NCI-H1436 treated with DMSO at 0.1 percent for 48 hours (cell line): ENCODE data around the gene TRPV2.

Source experiments
- DNase-seq: peaks from one replicate; lab custom pipeline; 2025; lab: John Stamatoyannopoulos, UW

TRPV2 gene

DNA sequence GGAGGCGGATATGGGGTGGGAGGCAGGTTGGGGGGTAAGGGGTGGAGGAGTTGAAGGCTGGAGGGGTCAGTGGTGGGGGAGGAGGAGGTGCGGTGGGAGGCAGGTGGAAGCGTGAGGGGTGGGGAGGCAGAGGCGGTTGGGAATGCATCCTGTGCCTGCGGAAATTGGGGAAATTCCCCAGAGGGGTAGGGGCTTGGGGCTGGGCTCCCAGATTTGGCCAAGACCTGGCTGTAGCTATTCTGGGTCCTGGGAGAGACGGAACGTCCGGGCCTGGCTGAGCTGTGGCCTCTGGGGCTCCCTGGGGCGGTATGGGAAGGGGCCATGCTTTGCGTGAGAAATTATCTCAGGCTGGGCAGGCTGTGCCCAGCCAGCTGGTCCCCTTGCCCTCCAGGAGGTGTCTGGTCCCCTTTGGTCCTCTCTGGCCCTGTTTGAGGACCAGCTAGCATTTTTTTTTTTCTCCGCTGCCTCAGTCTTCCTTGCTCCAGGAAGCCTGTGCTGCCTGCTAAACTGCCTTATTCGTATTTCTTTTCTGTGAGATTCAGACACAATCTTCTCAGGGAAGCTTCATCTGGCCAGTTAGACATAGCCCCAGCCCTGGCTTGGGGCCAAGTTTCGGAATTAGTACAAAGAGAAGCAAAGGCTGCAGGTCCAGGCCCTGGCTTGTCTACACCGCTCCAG lies 7.3 kb upstream of the TRPV2 start:
- DNase-seq, result peak; percentile 3

DNA sequence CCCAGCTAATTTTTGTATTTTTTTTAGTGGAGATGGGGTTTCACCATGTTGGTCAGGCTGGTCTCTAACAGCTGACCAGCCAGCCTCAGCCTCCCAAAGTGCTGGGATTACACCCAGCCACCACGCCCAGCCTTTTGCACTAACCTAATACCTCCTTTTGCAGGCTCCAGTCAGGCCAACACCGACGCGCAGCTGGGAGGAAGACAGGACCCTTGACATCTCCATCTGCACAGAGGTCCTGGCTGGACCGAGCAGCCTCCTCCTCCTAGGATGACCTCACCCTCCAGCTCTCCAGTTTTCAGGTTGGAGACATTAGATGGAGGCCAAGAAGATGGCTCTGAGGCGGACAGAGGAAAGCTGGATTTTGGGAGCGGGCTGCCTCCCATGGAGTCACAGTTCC lies 2.0 kb downstream of the TRPV2 start:
- no peak for DNase-seq

DNA sequence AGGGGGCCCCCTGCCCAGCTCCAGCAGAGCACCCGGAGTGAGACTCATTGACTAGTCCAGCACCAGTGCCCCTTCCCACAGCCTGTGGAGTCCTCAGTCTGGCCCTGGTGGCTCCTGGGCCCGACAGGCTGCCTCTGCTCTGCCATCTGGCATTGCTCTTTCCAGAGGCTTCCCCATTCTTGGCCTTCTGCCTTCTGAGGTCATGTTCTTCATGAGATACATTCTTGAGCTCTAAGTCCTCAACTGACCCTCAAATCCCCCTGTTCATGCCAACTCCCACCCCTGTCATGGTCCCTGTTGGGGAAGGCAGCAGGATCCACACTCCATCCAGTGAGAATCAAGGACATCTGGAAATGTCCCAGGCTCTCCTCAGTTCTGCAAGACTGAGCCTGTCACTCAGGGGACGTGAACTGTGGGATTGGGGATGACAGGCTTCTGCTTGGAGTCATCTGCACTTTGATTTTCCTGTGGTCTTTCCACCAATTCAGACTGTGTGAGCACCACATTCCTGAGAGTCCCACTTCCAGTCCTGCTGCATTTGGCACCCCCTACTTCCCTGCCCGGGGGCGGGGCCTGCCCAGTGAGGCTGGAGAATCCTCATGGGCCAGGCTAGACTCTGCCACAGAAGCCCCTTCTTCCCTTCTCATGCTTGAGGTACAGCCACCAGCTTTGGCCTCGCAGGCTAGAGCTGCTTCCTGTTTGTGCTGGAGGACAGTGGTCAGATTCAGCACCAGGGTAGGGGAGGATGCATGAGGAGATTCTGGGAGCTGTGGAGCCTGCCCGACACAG lies 2.7 kb downstream of the TRPV2 start:
- no peak for DNase-seq

DNA sequence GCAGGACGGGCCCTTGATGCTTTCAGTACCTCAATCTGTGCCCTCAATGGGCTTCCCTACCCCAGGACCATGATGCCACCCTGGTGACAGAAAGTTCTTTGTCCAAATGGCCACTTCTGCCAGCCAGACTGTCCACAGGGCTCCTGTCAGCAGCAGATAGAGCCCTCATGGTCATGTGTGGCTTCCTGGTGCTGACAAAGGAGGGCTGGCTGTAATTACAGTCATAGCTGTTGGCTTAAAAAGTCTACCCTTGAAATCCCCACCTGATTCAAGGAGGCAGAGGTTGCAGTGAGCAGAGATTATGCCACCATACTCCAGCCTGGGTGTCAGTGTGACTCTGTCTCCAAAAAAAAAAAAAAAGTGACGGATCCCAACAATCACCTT lies 3.3 kb downstream of the TRPV2 start:
- no peak for DNase-seq

DNA sequence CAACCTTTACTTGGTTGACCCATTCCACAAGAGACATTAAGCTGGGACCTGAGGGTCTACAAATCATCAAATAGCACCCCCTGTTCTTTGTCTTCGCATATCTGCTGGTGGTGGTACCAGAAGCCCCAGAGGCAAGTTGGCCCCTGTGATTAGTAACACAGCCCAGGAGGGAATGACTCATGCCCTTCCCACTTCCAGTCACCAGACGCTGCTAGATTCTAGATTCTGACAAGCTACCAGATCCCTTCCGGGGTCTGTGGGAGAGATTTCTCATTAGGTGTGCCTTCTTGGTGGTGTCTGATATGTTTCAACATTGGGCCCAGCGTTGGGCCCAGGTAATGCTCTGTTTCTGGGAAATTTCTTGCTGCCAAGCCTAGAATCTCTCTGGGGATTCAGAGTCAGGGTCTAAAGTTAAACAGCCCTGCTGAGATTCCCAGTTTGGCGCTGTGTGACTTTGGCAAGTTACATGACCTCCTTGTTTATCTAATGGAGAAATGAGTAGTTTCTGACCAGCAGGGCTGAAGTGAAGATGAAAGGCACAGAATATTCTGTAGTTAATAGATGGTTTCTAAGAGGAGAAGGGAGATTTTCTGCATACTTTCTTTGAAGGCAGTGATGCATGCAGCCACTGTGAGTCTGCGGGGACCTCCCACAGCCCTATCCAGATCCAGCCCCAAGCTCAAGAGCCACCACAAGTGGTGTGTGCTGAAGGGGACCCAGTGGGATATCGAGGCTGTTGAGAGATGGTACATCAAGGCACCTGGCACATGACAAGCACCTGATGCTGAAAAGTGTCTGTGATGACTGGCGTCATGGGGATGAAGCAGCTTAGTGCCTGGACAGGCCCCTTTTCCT lies 3.9 kb downstream of the TRPV2 start:
- no peak for DNase-seq

DNA sequence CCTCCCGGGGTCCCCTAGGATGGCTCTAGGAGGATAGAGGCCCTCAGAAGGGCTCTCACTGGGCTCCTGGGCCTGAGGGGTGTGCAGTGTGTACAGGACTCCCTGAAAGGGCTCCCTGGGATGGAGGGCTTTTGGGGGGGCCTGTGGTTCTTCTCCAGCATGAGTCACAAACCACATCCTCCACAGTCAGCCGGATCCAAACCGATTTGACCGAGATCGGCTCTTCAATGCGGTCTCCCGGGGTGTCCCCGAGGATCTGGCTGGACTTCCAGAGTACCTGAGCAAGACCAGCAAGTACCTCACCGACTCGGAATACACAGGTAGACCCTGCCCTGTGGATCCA lies 4.5 kb downstream of the TRPV2 start:
- no peak for DNase-seq

DNA sequence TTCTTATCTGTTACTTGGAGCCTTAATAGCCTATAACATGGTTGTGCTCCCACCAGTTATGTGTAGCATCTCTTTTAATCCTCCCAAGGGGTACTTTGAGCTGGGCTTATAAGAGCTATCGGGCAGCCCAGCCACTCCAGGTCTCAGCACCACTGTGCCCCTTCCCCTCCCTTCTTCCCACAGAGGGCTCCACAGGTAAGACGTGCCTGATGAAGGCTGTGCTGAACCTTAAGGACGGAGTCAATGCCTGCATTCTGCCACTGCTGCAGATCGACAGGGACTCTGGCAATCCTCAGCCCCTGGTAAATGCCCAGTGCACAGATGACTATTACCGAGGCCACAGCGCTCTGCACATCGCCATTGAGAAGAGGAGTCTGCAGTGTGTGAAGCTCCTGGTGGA lies 7.0 kb downstream of the TRPV2 start:
- no peak for DNase-seq

DNA sequence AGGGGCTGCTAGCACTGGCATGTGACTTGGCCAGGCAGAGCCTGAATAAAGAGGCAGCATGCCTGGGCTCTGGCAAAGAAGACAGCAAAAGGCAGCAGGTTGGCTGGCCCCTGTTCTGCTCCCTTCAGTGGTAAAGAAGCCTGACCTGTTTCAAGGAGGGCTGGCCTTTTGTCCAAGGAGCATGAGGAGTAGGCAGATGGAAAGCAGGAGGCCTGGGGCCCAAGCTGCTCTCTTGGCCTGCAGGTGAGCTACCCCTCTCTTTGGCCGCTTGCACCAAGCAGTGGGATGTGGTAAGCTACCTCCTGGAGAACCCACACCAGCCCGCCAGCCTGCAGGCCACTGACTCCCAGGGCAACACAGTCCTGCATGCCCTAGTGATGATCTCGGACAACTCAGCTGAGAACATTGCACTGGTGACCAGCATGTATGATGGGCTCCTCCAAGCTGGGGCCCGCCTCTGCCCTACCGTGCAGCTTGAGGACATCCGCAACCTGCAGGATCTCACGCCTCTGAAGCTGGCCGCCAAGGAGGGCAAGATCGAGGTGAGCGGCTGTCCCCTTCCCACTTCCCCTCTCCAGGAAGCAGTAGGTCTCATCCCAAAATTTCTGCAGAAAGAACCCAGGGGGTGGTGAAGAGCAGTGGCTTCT lies 8.0 kb downstream of the TRPV2 start:
- DNase-seq, result no peak

DNA sequence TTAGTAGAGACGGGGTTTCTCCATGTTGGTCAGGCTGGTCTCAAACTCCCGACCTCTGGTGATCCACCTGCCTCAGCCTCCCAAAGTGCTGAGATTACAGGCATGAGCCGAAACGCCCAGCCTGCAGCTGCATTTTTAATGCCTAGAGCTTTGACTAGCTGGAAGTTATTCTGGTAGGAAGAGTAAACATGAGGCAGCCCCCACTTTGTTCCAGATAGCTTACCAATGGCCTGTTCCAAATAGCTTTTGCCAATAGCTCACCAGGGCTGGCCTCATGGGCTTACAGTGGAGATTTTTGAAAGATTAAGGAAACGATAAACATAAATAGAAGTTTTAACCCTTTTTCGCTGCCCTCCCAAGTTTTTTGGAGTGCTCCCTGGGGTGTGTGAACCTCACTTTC lies 9.8 kb downstream of the TRPV2 start:
- DNase-seq, result no peak

DNA sequence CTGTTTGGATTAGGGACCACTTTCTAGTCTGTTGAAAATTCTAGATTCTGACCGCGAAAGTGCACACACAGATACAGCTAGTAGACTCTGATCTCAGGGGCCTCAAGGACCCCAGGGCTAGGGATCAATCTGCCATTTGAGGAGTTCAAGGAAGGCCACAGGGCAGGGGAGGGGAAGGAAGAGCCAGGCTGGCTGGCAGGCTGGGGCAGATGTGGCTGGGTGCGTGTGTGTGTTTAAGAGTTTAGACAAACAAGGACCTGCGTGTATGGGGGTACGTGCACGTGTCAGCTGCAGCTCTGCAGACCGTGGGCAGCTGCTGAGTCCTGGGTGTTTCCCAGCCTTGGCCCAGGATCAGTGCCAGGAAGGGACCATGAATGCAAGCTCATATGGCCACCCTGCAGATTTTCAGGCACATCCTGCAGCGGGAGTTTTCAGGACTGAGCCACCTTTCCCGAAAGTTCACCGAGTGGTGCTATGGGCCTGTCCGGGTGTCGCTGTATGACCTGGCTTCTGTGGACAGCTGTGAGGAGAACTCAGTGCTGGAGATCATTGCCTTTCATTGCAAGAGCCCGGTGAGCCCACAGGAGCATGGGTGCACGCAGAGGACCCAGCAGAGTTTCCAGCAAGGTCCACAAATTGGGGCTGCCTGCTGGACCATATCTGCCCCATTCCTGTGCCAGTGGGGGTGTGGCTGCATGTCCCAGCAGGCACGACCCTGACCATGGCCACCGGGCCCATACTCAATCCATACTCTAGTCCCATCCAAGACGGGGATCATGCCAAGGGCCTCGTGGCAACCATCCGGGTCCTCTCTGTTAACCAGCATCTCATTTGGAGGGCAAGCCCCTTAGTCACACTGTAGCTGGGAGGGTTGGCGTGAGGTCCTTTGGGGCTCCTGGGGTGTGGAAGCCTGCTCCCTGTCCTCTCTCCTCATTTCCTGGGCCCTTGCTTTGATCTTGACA lies 10.6 kb downstream of the TRPV2 start:
- DNase-seq, result no peak

DNA sequence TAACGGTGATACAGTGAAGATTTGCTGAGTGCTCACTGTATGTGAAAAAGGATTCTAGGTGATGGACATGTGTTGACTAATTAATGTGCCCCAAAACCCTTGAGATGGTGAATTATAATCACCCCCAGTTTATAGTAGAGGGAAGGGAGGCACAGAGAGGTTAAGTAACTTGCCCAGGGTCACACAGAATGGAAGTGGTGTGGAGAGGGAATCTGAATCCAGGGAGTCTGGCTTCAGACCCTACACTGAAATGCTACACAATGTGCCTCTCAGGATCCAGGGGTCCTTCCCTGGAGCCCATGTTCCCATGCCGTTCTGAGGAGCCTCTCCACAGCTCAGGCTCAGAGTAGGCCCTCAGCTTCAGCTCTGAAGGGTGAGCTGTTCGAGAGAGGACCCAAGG lies 11.6 kb downstream of the TRPV2 start:
- DNase-seq, result no peak

DNA sequence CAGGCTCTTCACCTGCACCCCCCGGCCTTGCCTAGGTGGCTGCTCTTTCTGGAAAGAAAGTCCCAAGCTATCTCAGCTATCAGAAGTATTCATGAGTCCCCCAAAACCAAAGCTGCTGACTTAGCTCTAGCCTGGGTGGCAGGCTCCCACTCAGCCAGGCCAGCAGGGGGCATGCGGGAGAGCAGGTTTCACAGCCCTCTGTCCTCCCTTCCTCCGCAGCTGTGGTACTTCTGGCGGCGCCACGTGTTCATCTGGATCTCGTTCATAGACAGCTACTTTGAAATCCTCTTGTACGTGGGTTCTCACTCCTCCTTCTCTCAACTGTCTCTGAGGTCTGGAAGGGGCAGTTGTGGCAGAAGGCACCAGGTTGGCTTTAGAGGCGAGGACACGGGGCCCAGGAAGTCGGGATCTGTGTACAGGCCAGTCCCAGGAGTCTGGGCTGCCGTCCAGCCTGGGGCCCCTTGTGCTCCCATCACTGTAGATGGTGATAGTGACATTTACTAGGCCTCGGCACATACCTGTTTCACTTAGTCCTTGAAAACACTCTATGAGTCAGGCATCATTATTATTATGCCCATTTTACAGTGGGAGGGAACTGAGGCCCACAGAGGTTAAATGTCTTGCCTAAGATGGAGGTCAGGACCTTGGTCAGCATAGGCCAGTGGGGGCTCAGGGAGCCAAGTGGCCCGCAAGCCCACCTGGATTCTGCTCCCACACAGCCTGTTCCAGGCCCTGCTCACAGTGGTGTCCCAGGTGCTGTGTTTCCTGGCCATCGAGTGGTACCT lies 12.9 kb downstream of the TRPV2 start:
- no peak for DNase-seq

DNA sequence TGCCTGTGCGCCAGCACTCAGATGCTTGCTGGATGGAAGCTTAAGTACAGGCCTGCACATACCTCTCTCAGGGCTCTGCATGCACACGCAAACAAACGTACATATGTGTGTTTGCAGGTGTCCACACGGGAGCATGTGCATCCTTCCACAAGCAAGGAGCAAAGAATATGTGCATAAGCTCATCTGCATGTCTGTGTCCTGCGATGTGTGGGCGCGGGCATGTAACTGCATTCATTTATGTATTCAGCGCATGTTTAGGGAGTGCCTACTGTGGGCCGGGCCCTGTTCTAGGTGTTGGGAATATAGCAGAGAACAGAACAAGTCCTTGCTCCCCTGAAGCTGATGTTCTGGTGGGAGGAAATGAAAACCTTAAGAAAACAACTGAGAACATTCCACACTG lies 13.7 kb downstream of the TRPV2 start:
- no peak for DNase-seq

DNA sequence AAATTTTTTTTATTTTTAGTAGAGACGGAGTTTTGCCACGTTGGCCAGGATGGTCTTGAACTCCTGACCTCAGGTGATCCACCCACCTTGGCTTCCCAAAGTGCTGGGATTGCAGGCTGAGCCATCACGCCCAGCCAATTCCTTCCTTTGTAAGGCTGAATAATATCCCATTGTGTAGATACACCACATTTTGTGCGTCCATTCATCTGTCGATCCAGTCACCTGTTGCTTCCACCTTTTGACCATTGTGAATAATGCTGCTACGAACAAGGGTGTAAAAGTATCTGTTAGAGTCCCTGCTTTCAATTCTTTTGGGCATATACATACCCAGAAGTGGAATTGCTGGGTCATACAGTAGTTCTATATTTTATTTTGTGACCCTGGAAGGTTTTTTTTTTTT lies 15.3 kb downstream of the TRPV2 start:
- no peak for DNase-seq

DNA sequence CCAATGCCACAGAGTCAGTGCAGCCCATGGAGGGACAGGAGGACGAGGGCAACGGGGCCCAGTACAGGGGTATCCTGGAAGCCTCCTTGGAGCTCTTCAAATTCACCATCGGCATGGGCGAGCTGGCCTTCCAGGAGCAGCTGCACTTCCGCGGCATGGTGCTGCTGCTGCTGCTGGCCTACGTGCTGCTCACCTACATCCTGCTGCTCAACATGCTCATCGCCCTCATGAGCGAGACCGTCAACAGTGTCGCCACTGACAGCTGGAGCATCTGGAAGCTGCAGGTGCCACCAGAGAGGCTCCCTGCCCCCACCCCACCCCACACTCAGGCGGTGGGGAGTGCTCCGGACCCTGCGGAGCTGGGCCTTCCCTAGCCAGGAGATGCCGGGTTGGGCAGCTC lies 16.6 kb downstream of the TRPV2 start:
- DNase-seq, result no peak

DNA sequence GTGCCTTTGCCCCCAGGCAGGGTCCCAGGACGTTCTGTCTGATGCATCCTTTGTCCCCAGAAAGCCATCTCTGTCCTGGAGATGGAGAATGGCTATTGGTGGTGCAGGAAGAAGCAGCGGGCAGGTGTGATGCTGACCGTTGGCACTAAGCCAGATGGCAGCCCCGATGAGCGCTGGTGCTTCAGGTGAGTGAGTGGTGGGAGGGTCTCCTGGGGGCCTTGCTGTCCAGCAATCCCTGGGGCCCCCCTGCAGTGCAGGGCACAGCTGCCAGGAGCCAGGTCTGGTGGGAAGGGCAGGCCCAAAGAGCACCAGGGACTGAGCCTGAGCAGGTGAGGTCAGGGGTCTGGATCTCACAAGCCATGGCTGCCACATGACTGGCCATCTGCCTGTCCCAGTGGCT lies 18.1 kb downstream of the TRPV2 start:
- DNase-seq, result no peak

DNA sequence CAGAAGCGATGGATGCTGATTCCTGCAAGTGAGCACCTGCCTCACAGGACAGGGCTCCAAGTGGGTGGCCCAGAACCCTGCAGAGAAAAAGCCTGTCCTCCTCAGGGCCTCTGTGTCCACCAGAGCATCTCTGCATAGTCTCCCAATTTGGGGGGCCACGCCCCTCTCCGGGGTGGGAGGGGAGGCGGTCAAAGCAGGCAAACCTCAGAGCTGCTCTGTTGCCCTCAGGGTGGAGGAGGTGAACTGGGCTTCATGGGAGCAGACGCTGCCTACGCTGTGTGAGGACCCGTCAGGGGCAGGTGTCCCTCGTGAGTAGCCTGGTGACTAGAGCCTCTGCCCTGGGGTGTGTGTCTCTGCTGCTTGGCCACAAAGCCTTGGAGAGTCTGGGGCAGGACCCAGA lies 19.3 kb downstream of the TRPV2 start:
- DNase-seq, result no peak

DNA sequence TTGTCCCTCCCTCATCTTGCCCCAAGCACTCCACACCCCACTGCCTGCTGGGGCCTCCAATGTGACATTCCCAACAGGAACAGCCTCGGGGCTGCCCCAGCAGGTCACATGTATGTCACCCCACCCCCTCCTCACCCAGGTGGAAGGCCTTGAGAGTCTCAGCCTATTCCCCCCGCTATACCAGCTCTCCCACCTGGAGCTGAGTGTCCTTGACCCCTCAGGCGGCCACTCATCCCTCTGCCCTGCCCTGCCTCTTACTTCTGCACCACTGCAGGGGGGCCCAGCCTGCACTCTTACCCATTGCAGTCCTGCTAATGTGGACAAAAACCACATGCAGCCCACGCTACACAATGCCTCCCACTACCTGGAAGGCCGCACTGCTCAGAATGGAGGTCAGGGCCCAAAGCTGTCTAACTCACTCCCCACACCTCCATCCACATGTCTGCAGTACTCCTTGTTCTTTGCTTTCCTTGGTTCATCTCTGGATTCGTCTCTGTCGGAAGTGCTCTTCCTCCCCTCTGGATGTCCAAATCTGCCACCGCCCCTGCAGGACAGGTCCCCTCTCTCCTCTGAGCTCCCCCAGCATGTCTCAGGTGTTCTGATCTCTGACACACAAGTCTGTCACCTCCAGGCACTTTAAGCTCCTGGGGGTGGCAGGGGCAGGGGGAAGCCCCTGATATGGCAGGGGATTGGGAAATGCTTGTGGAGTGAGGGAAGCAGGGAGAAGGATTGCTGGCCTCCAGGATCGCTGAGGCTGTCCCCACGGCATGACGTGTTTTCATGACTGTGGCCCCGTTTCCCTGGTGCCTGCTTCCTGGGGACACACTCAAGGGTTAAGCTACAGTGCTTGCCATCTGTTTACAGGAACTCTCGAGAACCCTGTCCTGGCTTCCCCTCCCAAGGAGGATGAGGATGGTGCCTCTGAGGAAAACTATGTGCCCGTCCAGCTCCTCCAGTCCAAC lies 20.8 kb downstream of the TRPV2 start:
- no peak for DNase-seq

DNA sequence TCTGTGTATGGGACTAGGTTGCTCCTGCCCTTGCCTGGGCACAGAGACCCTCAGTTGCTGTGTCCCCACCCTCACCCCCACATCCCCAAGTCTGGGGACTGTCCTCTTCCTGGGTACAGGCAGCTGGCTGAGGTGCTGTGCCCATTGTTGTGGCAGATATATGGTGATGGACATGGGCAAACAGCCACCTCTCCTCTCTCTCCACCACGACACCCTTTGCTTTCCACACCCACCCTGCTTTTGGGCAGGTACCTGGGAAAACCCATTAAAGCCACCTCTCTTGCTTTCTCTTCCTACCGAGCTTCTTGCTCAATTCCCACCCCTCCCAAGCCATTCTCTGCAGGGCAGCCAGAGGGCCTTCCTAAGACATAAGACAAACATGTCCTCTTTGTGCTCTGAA lies 21.7 kb downstream of the TRPV2 start:
- no peak for DNase-seq
